ENCODE results near the gene TPH2.

DNA sequence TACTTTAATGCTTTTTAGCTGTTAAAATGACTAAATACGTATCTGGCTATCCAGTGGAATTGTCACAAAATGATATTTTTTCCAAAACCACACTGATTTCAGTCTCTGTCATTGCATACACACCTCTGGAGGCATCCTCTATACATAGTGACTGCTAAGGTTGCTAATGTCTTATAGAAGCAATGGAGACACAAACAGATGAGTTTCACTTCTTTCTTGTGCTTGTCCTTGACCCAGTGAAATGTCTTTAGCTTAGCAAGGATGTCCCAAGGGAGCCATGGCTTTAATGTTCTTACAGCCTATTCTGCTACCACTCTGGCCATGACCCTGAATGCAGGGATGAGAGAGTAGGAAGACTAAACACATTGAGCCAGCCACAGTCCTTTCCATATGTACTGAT is 90.3 kb downstream of the TPH2 start:
- TF ChIP-seq ELF4 (IDR thresholded peaks at IDR 0.05) = no peak
- no peak for TF ChIP-seq ARNT (IDR thresholded peaks at IDR 0.05)
- TF ChIP-seq FOXM1 (IDR thresholded peaks at IDR 0.05; ENCODE audit: borderline replicate concordance) = no peak
